ENCODE data around the gene DPH3. TPM values are rescaled to one million over a fixed set of nuclear protein-coding genes. Genes with fewer than 3 reads are reported as not detected.

The DPH3 gene
- total and polyA plus RNA-seq, 2 of the 8 experiments (the other 6 are each of a cell fraction or from before 2014, with no cell fraction given) = 9.8 to 40.1 TPM

DNA sequence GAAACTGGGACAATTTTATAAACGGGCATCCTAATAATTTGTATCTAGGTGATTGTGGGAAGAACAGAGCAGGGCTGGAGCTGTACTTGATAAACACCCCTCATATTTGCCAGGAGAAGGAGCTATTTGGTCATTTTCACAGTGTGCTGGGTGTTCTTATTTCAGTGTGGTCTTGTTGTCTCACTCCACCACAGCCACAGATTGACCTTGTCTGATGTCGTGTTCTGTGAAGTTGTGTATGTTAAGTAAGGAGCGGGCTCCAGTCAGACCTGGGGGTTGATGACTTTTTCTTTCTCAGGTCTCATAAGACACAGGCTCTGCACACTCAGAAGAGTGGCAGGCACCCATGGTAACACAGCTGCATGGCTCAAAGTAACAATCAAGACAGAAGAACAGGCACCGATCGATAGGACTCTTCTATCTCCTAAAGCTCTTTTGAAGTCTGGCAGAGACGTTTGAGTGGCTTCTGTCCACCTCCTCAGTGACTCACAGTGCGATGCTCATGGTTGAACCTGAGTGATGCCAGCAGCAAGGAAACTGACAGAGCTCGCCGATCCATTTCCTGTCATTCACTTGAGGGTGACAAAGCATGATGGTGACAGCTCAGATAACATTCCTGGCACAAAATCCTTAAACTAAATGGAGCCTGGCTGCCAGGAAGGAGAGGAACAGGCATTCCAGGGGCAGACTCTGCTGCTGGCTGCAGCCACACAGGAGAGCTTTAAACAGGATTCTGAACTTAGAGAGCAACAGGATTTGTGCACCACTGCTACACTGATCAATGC, 20.8 kb downstream of the DPH3 start:
- H3K4ac ChIP-seq (replicated peaks; ENCODE audit: insufficient read length, low read depth, low read length) = no peak overlapping the region
- H3K4me3 ChIP-seq (ENCODE audit: extremely low read depth in 1 of 4, insufficient read depth in 2 of 4, low read depth in 3 of 4, low read length in 4 of 4) = no peak overlapping the region
- H3K27ac ChIP-seq (ENCODE audit: low read depth, low read length) = no peak overlapping the region
- H3K23me2 ChIP-seq (ENCODE audit: low read depth, low read length) = no peaks in the 10 kb centered on the region
- no peak overlapping the region for H3K18ac ChIP-seq (ENCODE audit: extremely low read depth, low read length)
- H2BK120ac ChIP-seq (replicated peaks; ENCODE audit: low read depth, low read length) = no peak overlapping the region
- no peak overlapping the region for H2BK12ac ChIP-seq (ENCODE audit: low read depth, low read length)
- no peak overlapping the region for H2BK5ac ChIP-seq (ENCODE audit: low read depth, low read length)
- H4K8ac ChIP-seq (ENCODE audit: extremely low read depth, insufficient read depth, low read length) = no peak overlapping the region
- CTCF ChIA-PET (ENCODE audit: partially characterized antibody) = interaction anchor here (0.6 to 2.9 kb wide), 13 partner anchors 8 to 982 kb away, joined by 3 to 15 read pairs (median 3); no protein-coding TSS in a partner anchor
- no peak overlapping the region for H2BK20ac ChIP-seq (ENCODE audit: low read length)
- FAIRE-seq (no peak), DNase-seq (ENCODE audit: low read depth in 1 of 2, low spot score in 2 of 2) (no peak)
- H2AK5ac ChIP-seq (ENCODE audit: low read depth, low read length) = no peak overlapping the region
- H2AFZ ChIP-seq (ENCODE audit: low read length) = no peak overlapping the region
- no peaks in the 10 kb centered on the region for H3K27me3 ChIP-seq (replicated peaks in 1 of 4; ENCODE audit: control insufficient read depth in 3 of 4, extremely low read depth in 1 of 4, insufficient read depth in 3 of 4, low read length in 3 of 4)
- no peak overlapping the region for H3K4me2 ChIP-seq (ENCODE audit: insufficient read depth in 1 of 2, low read depth in 2 of 2, low read length in 2 of 2)
- H3K9me3 ChIP-seq (ENCODE audit: insufficient read depth in 2 of 2, low read depth in 1 of 2, low read length in 1 of 2) = no peaks in the 10 kb centered on the region
- H4K20me1 ChIP-seq (replicated peaks in 1 of 2; ENCODE audit: control insufficient read depth in 1 of 2, insufficient read depth in 2 of 2, low read length in 2 of 2) = no peaks in the 10 kb centered on the region
- WGBS, 2 experiments (ENCODE audit: extremely low coverage in 1 of 2, insufficient coverage in 1 of 2, insufficient read length in 1 of 2, insufficient replicate concordance in 2 of 2, low coverage in 1 of 2, low lambda C conversion rate in 2 of 2, missing lambda C conversion rate in 1 of 2) = 93% methylated on average over 9 of the region's 9 CpGs; no CpG with 5 or more reads in 1 of the 2 experiments
- no peak overlapping the region for H3K14ac ChIP-seq (ENCODE audit: insufficient read length)
- no peak overlapping the region for H4K91ac ChIP-seq (replicated peaks; ENCODE audit: insufficient read length, low read length)
- TF ChIP-seq POLR2A (IDR thresholded peaks at IDR 0.05; ENCODE audit: control extremely low read depth in 1 of 2, low read depth in 2 of 2, low read length in 2 of 2) (no peak), SRF (IDR thresholded peaks at IDR 0.05; ENCODE audit: low read depth, low read length) (no peak), GABPA (IDR thresholded peaks at IDR 0.05; ENCODE audit: borderline replicate concordance, insufficient read depth, low read length) (no peak), JUND (IDR thresholded peaks at IDR 0.05; ENCODE audit: low read length) (no peak), GTF2F1 (IDR thresholded peaks at IDR 0.05; ENCODE audit: borderline replicate concordance, low read depth, low read length) (no peak), TEAD4 (IDR thresholded peaks at IDR 0.05; ENCODE audit: low read depth, low read length) (no peak), SAP30 (IDR thresholded peaks at IDR 0.05; ENCODE audit: insufficient read depth, insufficient replicate concordance, low read length) (no peak), CTBP2 (IDR thresholded peaks at IDR 0.05; ENCODE audit: borderline replicate concordance, insufficient read depth, insufficient read length, low read length) (no peak), SUZ12 (IDR thresholded peaks at IDR 0.05; ENCODE audit: low read length) (no peak), RAD21 (IDR thresholded peaks at IDR 0.05 in 1 of 2, conservative IDR thresholded peaks at IDR 0.05 in 1 of 2; ENCODE audit: low read depth in 2 of 2, low read length in 2 of 2) (no peak), NANOG (IDR thresholded peaks at IDR 0.05; ENCODE audit: insufficient read depth, low read depth, low read length, poor library complexity, severe bottlenecking) (no peak)
- no peaks in the 10 kb centered on the region for H3K36me3 ChIP-seq (ENCODE audit: control insufficient read depth in 2 of 4, insufficient read depth in 4 of 4, low read length in 3 of 4)
- no peak overlapping the region for H4K5ac ChIP-seq (ENCODE audit: insufficient read length, low read depth, low read length)
- no peak overlapping the region for H3K9ac ChIP-seq (replicated peaks in 1 of 4; ENCODE audit: extremely low read depth in 1 of 4, low read depth in 3 of 4, low read length in 3 of 4)
- no peaks in the 10 kb centered on the region for H3K79me1 ChIP-seq (ENCODE audit: low read depth, low read length)
- H3K79me2 ChIP-seq (ENCODE audit: control insufficient read depth in 1 of 2, insufficient read depth in 2 of 2, low read length in 2 of 2) = no peaks in the 10 kb centered on the region
- H2BK15ac ChIP-seq (ENCODE audit: low read length) = no peak overlapping the region
- H3K23ac ChIP-seq (ENCODE audit: insufficient read length) = no peak overlapping the region
- no peak overlapping the region for H3K56ac ChIP-seq (replicated peaks; ENCODE audit: insufficient read length, low read depth, low read length)
- POLR2A ChIA-PET (ENCODE audit: partially characterized antibody) = interaction anchor here (1.2 kb wide), 1 partner anchor 12 kb away, joined by 4 read pairs; no protein-coding TSS in a partner anchor
- 0 out of 7 replicates have a peak, but pooled peaks cover 0 to 4% (median 0%) of the 10 kb centered on the region in 4 experiments for H3K4me1 ChIP-seq (replicated peaks in 1 of 4; ENCODE audit: control insufficient read depth in 3 of 4, insufficient read depth in 4 of 4, low read length in 3 of 4)
